Panc1 (cell line): ENCODE data around the gene SERPINB7.

Experiments used
- CTCF ChIP-seq: fragments of 450-650 bp; IDR thresholded peaks from 2 replicates; pipeline ENCODE4 v1.5.1; 2017; ENCODE audit warnings: mild to moderate bottlenecking
- POLR2AphosphoS5 ChIP-seq: IDR thresholded peaks from 2 replicates; pipeline ENCODE4 v1.6.1; 2012; ENCODE audit warnings: mild to moderate bottlenecking, low read depth, low read length, moderate library complexity
- SIN3A ChIP-seq: IDR thresholded peaks from 2 replicates; pipeline ENCODE4 v1.6.1; 2012; ENCODE audit warnings: low read depth, mild to moderate bottlenecking, low read length, moderate library complexity, borderline replicate concordance; ENCODE audit not compliant: insufficient read depth

- TF ChIP-seq CTCF (no peak), SIN3A (no peak), POLR2AphosphoS5 (no peak)
Observed at GRCh38 chr18:63757541-63757940, 17.7 kb upstream of the SERPINB7 start.
